Dermis blood vessel endothelial cell (primary cell): ENCODE measurements around the gene CARD8. TPM values are rescaled to one million over a fixed set of nuclear protein-coding genes. Genes with fewer than 3 reads are reported as not detected.

Source experiments
- DNase-seq: peaks from one replicate; pipeline ENCODE4 v3.0.0; 2010
- total RNA-seq: library from RNA; depleted of rRNA; stranded (reverse); fragments of >200 nt; gene quantifications from 2 replicates; pipeline ENCODE4 v1.2.3, GENCODE V29; 2014

Gene CARD8
- total RNA-seq, 1 donor from 2014 or later, result 112 TPM

DNA sequence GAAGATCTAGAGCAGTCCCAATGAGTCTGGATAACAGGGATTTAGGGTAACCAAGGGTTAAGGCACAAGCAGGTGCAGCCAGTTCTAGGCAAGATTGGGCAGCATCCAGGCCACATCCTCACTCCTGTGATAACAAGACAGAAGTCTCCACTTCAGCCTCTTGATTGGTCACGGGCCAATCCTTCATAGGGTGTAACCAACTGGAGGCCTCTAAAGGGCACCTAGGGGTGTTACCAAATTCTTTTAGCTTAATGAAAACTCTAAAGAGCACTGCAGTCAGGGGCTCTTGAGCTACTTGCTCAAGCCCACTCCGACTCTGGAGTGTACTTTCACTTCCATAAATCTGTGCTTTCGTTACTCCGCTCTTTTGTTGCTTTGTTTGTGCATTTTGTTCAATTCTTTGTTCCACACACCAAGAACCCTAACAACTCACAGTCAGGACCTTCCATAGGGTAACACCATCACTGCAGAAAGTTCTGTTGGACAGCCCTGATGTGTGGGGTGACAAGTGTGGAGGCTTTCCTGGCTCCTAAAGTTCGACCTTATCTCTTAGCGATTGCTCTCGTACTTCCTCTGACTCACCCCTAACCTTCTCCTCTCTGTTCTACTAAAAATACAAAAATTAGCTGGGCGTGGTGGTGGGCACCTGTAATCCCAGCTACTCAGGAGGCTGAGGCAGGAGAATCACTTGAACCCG, 49.2 kb downstream of the CARD8 start:
- no peak for DNase-seq

DNA sequence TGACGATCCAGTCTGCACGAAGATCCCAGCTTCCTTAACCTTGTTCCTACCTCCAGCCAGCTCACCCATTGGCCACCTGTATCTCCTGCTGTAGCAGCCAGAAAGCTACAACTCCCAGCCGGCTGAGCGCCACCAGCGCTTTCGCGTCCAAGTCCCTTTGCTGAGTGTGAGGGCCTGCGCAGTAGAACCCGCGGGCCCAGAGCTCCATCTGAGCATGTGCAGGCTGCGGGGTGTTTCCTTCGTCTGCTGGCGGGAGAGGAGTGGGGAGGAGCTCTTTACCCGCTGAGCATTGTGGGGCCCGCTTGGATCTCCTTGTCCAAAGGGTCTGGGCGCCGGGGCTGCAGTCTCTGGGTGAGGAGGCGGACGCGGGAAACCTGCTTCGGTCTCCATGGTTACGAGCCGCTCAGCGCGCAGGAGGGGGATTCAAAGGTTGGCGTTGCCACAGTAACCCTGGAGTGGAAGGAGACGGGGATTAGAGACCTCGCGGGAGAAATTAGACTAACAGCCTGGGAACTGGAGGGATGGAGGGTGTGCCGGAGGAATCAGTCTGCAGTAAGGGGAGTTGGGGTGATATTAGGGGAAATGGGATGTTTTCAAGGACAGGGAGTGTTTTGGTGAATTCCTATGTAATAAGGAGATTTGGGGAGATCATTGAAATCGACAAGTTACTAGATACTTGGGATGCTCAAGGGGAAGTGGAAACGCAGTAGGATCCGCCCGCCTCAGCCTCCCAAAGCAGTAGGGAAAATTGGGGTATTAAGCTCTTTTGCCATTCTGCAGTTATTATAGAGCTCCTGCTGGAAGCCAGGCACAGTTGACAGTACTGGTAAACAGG, 51.7 kb downstream of the CARD8 start:
- DNase-seq, result peak; percentile 97

DNA sequence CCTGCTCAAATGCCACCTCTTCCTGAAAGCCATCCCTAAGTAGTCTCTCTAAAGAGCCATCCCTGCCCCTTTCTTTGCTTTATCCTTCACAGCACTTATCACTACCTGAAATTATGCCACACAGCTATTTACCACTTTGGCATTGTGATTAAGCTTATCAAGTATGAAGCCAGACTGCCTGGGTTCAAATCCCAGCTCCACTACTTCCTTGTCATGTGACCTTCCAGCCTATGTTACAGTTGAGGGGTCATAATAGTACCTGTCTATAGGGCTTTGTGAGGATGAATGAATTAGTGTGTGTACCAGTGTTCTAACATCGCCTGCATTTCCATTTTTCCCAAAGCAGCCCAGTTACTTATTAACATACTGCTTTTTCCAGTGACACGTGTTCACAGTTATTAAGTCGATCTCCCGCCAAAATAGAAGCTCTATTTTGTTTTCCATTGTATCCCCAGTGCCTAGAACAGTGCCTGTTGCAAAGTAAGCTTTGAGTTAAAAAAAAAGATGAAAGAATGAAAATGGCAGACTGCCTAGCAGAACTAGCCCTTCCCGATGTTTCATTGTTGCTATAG, 52.4 kb downstream of the CARD8 start:
- no peak for DNase-seq

DNA sequence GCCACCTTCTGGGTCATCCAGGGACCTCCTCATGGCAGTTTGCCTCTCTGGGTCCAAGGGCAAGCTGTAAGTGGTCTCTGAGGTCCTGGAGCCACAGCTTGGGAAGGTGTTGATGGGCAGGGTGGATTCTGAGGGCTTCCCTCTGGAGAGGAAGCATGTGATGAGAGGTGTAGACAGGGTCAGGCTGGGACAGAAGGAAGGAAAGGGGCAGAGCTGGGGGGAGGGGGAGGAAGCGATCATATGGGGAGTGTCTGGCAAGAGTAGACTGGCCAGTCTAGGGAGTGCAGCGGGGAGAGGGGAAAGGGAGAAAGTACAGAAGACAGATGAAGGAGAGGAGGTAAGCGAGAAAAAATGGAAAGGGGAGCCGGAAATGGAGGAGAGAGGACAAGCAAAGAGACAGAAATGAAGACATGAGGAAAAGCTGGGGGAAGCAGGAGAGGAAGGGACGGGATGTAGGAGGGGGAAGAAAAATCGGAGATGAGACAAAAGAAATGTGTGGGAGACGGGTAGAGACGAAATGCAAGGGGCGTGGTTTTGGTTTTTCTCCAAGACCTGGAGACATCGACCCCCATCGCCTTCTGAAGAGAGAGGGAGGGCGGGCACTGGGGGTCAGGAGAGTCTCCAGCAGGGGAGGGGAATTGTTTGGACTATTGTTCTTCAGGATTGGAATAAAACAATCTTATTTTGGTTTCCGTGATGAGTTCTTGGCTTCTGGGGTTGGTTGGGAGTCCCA, 58.6 kb downstream of the CARD8 start:
- DNase-seq, result peak; percentile 41

DNA sequence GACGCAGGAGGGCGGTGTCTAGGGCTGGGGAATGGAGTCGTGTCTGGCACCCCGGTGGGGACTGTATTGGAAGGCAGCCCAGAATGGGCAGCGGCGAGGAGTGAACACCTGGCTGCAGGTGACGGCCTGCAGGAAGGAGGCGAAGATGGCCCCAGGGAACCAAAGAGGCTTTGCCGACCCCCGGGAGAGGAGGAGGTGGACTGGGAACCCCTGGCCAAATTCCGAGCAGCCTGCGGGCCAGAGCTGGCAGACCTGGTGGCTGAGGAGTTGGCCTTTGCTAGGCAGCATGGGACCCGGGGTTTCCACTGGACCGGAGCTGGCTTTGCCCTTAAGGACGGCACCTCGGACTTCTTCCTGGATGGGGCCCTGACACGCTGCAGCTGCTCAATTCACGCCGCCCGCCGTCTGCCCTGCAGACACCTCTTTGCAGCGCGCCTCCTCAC, 59.4 kb downstream of the CARD8 start:
- no peak for DNase-seq

DNA sequence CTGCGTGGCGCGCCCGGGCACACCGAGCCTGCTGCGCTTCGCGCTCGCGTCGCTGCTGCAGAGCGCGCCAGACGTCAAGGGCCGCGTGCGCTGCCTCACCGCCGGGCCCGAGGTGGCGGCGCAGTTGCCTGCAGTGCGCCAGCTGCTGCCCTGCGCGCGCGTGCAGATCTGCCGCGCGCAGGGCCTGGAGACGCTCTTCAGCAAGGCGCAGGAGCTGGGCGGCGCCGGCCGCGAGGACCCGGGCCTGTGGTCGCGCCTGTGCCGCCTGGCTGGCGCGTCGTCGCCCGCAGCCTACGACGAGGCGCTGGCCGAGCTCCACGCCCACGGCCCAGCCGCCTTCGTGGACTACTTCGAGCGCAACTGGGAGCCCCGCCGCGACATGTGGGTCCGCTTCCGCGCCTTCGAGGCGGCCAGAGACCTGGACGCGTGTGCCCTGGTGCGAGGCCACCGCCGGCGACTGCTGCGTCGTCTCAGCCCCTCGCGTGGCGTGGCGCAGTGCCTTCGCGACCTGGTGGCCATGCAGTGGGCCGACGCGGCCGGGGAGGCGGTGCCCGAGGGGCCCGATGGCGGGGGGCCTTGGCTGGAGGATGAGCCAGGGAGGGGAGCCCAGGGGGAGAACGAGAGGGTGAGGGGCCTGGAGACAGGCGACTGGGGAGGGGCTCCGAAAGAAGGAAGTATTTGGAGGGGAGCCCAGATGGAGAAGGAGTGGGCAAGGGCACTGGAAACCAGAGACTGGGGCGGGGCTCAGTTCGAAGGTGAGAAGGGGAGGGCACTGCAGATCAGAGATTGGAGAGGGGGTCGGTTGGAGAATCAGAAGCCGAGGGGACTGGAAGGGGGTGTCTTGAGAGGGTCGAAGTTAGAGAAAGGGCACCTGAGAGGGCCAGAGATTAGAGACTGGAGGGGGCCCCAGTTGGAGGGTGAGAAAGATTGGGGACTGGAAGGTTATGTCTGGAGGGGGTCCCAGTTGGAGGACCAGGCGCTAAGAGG, 60.6 kb downstream of the CARD8 start:
- no peak for DNase-seq

DNA sequence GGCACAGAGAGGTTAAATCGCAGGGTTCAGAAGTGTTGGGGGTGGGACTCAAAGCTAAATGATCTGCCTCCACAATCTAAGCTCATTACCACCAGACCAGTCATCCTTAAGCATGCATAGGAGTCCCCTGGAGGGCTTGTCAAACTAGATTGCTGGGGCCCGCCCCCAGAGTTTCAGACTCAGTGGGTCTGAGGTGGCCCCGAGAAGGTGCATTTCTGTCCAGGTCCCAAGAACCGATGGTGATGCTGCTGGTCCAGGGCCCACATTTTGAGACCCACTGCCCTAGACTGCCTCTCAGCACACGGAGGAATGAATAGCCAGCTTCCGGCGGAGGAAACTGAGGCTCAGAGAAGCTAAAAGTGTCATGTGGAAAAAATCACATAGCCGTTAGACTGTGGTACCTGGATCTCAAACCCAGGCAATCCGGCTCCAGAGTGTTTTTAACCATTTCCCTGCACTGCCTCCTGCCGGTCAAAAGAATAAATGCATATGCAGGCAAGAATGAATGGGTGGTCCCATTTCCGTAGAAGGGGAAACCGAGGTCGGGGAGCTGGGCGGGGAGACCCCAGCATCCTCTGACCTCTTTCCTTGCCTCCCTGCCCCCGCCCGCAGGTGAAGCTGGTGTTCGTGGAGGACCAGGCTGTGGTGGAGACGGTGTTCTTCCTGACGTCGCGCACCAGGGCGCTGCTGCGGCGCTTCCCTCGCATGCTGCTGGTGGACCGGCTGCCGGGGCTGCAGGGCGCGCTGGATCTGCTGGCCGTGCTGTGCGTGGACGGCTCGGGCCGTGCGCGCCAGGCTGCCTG, 61.5 kb downstream of the CARD8 start:
- DNase-seq, result peak; percentile 58

DNA sequence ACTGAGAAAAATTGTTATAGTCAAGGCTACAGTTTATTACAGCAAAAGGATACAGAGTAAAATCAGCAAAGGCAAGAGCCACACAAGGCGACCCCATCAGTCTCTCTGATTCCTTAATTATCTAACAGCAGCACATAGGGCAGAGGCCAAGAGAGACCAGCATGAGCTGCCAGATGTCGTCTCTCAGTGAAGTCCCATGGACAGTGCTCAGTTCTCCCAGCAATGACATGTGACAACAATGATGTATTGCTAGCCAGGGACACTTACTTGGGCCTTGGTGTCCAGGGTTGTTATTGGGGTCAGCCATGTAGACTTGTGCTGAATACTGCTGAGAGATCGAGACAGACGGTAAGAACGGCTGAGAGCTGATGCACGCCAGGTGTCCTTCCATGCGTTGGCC, 63.0 kb downstream of the CARD8 start:
- no peak for DNase-seq

DNA sequence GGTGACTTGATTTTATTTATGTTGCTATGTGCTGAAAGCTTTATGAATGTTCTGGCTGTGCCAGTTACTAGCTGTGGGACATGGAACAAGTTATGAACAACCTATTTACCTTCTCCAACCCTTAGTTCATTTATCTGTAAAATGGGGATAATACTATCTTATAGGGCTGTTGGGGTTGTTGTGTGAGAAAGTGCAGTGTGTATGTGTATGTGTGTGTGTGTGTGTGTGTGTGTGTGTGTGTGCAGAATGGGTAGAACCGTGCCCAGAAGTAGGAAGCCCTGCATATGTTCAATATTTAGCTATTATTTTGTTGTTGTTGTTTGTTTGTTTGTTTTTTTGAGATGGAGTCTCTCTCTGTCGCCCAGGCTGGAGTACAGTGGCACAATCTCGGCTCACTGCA, 64.8 kb downstream of the CARD8 start:
- no peak for DNase-seq

DNA sequence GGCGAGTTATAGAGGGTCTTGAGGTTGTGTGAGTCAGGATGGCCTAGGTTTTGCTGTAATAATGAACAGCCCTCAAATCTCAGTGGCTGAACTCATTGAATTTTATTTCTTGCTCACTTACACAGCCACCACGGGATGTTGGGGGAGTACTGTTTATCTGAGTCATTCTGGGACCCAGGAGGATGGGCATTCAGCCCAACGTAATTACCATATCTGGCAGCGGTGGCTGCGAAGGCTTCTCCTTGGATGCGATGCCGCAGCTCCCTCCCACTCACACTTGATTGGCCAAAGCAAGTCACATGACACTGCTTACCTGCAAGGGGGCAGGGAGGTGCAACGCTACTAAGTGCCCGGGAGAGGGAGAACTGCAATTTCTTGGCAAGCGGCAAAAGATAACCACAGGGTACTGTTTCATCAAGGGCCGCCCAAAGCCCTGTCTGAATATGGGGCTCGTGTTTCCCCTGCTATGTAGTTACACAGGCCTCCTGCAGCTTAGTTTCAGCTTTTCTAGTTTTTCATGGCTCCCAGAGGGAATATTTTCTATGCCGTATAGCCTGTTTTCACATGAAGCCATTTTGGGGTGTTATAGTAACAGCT, 65.3 kb downstream of the CARD8 start:
- DNase-seq, result peak; percentile 32

DNA sequence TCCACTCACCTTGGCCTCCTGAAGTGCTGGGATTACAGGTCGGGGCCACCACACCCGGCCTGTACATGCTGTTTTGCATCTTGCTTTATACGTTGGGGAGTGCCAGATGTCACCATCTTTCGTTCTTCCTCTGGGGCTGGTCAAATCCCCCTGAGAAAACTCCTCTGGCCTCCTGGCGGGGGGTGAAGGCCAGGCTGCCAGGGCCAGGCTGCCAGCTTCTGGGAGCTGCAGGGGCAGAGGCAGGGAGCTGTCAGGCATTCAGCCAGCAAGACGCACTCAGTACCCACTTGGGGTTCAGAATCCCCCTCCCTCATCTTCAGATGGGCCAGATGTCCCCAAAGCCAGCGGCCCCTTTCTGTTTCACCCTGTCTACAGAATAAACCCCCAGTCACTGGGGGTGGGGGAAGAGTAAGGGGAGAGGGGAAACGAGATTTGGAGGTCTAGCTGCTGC, 69.1 kb downstream of the CARD8 start:
- DNase-seq, result no peak

DNA sequence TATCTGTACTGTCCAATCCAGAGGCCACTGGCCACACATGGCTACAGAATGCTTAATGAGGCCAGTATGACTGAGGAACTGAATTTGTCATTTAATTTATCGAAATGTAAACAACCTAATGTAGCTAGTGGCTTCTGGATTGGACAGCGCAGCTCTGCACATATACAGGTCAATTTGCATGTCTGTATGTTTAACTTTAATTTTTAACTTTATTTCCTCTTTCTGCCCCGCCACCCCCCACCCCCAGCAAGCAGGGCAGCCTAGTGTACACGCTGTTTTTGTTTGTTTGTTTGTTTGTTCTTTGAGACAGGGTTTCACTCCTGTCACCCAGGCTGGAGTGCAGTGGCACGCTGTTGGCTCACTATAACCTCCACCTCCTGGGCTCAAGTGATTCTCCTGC, 69.7 kb downstream of the CARD8 start:
- DNase-seq, result no peak

DNA sequence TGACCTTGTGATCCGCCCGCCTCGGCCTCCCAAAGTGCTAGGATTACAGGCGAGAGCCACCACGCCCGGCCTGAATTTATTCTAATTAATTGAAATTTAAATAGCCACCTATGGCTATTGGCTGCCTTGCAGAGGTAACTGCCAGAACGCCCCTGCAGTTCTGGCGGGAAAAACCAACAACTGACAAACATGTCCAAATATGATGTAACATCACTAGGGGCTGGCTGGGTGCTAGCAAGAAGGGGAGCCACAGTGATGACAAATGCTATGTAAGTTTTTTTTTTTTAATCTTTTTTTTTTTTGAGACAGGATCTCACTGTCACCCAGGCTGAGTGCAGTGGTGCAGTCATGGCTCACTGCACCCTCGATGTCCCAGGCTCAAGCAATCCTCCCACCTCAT, 72.4 kb downstream of the CARD8 start:
- no peak for DNase-seq

DNA sequence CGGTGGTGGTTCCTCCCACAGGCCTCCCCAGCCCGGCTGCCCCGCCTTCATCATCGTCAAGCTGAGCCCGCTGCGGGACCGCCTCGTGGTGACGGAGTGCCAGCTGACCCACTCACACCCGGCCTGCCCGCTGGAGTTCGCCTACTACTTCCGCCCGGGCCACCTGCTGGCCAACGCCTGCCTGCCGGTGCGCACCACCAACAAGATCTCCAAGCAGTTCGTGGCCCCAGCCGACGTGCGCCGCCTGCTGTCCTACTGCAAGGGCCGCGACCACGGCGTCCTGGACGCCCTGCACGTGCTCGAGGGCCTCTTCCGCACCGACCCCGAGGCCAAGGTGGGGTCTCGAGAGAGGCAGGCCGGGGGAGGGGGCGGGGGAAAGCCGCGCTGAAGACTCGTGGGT, 73.3 kb downstream of the CARD8 start:
- DNase-seq, result no peak

DNA sequence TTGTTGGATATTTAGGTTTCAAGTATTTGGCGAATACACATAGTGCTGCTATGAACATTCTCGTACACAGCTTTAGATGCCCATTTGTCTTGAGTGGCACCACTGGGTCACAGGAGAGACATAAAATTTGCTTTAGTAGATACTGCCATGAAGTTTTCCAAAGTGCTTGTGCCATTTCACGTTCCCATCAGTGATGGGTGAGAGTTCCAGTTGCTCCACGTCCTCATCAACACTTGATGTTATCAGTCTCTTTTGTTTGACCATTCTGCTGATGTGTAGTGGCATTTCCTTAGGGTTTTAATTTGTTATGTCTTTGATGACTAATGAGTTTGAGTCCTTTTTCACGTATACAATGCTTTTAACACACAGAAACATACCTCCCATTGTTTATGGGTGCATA, 74.2 kb downstream of the CARD8 start:
- DNase-seq, result no peak

DNA sequence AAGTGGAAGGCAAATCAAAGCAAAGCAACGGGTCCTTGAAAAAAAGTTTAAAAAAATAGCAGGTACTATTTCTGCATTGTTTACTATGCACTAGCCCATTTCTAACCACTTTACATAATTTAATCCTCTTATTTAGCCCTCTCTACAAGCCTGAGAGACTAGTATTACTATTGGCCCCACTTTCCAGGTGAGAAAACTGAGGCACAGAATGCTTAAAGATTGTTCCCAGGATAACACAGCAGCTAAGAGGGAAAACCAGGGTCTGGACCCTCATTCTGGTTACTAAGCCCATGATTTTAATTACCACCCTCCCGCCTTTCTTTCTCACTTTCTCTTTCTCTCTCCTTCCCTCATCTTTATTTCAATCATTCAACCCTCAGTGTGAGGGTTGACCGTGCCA, 79.5 kb downstream of the CARD8 start:
- no peak for DNase-seq

DNA sequence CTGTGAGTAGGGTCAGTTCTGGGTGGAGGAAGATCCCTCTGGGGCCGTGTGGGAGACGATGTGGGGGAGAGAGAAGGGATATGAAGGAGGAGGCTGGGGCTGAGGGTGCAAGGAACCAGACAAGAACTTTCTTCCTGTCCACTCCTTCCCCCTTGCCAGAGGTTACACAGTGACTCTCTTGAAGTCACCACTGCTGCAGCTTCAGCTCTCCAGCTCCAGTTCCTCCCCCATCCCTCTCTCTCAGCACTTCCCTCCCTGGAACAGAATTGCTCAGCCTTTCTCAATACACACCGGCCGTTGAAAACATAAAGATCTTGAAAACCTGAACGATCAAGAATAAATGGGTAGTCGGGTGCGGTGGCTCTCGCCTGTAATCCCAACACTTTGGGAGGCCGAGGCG, 80.1 kb downstream of the CARD8 start:
- no peak for DNase-seq

DNA sequence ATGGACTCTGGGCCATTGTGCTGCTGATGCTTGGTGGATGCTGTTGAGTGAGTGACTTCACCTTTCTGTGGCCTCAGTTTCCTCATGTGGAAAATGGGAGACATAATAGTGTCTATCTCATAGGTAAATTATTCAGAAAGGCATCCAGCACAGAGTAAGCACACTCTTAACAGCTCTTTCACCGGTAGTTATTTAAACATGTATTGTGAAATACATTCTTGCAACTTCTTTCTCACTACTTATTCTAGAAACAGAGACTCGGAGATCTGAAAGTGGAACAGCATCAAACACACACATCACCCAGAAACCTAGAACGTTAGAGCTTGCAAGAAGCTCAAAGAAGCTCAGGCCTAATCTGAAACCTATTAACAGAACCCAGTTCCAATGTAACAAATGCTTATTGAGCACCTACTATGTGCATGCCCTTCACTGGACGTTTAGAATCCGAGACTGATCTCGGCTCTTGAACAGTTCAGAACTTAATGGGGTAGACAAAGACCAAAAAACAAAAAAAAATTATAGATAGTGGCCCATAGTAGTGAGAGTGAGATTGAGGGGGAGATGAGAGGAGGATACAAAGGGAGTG, 81.2 kb downstream of the CARD8 start:
- no peak for DNase-seq

DNA sequence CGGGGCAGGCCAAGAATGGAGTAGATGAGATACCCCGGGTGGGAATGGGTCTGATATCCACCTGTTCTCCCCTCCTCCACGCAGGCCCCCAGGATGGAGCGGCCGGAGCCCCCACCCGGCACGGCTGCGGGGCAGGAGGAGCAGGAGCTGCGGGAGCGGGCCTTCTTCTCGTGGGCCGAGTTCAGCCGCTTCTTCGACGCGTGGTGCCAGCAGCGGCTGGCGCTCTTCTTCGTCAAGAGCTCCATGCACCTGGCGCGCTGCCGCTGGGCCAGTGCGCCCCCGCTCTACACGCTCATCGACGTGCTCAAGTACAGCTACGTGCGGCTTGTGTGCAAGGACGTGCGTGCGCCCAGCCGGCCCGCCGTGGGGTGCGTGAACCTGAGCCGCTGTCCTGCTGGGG, 84.0 kb downstream of the CARD8 start:
- DNase-seq, result no peak

DNA sequence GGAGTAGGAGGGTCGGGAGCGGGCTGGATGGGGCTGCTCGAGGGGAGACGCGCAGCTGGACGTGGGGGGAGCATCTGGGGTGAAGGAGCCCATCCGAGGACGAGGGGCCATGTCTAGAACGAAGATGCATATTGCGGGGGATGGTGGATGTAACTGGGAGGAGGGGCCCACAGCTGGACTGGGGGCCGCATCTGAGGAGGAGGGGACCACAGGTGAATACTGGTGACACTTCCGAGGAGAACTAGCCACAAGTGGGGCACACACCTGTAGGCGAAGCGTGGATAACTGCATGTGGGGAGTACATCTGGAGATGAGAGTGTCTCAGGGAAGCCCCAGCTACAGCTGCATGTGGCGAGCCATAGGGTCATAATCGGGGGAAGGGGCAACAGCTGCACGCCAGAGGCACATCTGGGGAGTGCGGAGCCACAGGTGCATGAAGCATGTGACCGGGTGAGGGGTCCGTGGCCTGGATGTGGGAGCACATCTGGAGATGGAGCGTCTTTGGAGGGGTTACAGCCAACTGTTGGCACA, 84.8 kb downstream of the CARD8 start:
- peak; percentile 14 for DNase-seq
